ENCODE measurements around the gene CLN5.
"Not testable (repeated sequence)": the region's sequence is repeated elsewhere in the genome, so short reads cannot be mapped to it uniquely, and the experiment has no call there.

The CLN5 gene

DNA sequence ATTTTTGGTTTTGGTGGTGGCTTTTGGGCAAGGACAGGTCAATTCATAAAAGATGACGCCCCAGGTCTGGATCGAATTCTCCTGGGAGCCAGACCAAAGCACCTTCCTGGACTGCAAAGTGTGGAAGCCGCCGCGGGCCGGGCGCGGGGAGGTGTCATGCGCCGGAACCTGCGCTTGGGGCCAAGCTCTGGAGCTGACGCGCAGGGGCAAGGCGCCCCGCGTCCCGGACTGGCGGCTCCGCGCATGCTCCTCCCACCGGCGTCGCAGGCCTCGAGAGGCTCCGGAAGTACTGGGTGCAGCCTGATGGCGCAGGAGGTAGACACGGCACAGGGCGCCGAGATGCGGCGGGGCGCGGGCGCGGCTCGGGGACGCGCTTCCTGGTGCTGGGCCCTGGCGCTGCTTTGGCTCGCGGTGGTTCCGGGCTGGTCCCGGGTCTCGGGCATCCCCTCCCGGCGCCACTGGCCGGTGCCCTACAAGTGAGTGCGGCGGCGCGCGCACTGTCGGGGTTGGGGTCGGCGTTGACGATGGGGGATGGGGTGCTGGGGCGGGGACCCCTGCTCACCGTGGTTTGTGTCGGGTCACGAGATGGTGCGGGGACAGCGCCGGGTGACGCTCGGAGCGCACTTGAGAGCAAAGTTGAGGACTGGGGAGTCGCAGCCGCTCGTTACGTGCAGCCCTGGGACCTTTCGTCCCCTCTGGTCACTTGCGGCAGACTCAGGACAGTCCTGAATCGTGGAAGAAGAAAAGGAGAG, at the start of gene CLN5:
TSS of gene CLN5 (plus strand) at position 286 of the 752 bp plus-strand sequence. CDS start at position 304, 18 bp downstream.
- peak; percentile 94 for DNase-seq (ENCODE audit: low read depth)

DNA sequence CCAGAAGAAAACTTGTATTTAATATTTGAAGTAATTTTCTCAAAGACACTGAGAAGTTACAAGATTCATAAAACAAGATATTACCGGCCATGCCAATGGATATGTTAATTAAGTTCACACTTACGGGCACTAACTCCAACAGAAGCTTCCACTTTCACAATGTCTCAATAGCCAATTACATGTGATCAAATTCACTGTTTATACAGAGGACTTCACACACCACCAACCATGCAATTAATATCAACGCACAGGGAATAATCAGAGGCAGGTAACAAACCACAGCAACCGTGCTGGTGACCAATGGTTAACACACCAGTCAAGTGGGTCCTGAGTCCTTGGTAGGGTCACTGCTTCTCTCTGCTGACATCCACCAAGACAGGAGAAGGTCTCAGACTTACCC, 49.5 kb upstream of the CLN5 start:
- DNase-seq (ENCODE audit: low read depth) = no peak

DNA sequence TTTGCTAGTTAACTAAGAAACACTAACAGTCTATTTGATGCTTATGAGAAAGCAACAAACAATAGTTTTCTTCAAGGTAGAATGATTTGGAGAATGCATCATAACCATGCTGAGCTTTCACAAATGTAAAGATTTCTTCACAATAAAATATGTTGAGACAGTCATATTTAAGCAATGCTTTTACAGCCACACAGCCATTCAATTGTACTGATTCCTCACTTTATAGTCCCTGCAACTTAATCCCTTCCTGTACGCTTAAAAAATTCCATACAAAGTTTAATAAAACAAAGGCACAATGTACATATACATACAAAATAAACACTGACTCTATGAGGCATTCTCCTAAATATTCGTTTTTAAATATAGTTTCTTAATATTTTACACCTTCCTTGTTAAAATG, 48.2 kb upstream of the CLN5 start:
- no peak for DNase-seq (ENCODE audit: low read depth)

DNA sequence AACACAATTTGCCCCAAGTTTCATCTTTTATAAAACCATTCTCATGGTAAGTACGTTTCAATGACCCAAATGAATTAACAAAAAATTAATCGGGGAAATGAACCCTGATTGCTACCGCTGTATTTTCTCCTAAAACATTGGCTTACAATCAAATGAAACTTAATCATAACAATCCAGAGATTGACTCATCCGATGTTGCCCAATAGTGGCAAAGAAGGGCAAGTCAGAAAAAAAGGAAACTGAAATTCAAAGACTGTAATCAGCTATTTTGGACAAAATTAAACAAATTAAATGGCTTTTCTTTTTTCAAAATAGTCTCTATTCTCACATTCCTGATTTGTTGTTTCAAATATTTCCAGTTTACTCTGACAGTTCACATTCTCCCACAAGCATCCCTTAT, 47.4 kb upstream of the CLN5 start:
- peak; percentile 80 for DNase-seq (ENCODE audit: low read depth)

DNA sequence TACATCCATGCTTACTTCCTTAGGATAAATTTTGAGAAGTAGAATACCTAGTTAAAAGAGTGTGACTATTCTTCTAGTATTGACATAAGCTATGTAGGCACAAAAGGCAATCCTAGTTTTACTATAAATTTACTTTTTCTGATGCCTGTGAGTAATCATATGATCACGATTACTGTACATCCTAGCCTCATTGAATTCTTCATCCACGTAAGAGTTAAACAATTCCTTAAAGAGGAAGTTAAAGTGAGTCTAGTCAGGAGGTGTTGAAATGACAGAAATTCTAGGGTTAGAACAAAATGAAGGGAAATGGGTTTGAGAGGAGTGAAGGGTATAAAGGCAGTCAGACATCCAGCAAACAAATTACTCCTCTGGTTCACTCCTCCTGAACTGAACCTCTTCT, 43.7 kb upstream of the CLN5 start, which contains the start of gene ACOD1:
TSS of gene ACOD1 (plus strand) at position 363 of the 400 bp plus-strand sequence. CDS start 48 bp downstream, outside the sequence.
- no peak for DNase-seq (ENCODE audit: low read depth)

DNA sequence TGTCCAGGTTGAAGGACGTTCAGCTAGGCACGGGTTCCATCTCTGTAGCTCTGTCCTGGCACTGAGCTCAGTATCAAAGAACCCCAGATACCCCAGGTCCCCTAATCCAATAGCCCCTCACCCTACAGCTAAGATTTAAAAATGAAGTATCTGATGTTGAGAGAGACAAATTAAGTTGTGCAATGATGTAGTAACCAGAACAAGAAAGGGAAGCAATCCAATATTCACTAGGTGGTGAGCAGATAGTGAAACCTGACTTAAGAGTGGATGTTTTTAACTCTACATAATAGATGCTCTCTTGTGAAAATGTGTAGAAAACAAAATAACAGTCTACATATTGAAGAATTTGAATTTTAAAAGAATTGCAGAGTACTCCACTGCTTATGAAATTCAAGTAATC, 41.8 kb upstream of the CLN5 start:
- no peak for DNase-seq (ENCODE audit: low read depth)

DNA sequence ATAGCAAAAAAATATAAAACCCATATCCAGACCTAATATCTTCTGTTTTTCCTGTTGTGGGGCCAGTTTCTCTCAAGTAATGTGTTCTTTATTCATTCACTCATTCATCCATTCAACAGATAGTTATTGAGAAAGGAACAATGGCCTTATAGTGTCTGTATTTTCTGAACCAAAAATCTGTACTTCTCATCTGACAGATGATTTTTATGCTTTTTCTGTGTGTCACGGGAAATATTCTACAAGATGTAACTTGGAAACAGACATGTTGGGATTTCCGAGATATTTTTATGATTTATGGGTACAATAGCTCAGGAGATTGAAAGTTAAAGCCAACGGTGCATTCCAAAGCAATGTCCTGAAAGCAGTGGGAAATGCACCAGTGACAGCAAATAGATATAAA, 37.9 kb upstream of the CLN5 start:
- no peak for DNase-seq (ENCODE audit: low read depth)

DNA sequence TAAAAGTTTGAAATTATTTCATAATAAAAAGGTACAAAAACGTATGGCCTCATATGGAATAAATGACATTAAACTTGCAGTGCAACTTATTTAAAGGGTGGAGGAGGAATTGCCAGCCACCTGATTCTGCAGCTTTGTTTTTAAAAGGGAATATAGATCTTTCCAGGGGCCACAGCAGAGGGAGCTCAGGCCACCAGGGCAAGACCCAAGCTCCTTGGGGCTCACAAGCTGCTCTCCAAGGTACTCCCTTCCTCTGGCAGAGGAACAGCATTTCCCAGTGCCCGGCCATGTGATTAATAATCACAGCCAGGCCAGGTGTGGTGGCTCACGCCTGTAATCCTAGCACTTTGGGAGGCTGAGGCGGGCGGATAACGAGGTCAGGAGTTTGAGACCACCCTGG, 37.3 kb upstream of the CLN5 start:
- no peak for DNase-seq (ENCODE audit: low read depth)

DNA sequence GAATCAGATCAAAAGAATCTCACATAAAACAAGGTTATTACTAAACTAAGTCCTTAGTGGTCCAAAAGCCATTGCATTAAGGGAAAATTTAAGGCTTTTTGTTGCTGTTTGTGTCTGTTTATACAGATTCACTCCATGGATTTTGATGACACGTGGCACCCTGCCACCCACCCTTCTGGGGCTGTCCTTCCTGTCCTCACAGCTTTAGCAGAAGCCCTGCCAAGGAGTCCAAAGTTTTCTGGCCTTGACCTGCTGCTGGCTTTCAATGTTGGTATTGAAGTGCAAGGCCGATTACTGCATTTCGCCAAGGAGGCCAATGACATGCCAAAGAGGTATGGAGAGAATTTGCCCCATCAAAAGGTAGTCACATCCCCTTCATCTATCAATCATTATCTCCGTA, 36.7 kb upstream of the CLN5 start:
- DNase-seq (ENCODE audit: low read depth) = no peak

DNA sequence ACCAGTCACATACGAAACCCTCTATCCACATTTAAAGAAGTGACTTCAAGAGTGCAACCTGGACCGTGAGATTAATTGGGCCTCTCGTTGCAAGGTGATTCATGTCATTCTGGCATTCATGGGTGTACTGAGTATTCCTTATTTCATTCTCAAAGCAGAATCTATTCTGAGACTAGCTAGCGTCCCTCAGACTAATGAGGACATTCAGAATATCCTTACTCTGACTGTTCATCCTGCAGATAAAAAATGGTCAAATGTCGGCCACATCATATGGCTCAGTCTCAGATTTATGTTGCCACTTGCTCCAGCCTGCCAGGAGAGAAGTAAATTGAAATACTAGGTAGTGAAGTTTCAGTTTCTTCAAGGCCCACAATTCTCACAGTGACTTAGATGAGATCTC, 36.2 kb upstream of the CLN5 start:
- no peak for DNase-seq (ENCODE audit: low read depth)

DNA sequence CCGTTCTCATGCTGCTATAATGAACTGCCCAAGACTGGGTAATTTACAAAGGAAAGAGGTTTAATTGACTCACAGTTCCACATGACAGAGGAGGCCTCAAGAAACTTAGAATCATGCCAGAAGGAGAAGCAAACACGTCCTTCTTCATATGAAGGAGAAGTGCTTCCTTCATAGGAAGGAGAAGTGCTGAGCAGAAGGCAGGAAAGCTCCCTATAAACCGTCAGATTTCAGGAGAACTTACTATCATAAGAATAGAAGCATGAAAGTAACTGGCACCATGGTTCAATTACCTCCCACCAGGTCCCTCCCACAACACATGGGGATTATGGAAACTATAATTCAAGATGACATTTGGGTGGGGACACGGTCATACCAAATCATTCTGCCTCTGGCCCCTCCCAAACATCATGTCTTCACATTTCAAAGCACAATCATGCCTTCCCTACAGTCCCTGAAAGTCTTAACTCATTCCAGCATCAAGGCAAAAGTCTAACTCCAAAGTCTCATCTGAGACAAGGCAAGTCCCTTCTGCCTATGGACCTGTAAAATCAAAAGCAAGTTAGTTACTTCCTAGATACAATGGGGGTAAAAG, 32.9 kb upstream of the CLN5 start:
- DNase-seq (ENCODE audit: low read depth) = no peak

DNA sequence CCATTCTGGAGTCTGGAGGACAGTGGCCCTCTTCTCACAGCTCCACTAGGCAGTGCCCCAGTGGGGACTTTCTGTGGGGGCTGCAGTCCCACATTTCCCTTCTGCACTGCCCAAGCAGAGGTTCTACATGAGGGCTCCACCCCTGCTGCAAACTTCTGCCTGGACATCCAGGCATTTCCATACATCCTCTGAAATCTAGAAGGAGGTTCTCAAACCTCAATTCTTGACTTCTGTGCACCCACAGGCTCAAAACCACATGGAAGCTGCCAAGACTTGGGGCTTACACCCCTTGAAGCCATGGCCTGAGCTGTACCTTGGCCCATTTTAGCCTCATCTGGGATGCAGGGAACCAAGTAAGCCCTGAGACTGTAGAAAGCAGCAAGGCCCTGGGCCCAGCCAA, 32.1 kb upstream of the CLN5 start:
- not testable (repeated sequence) for DNase-seq (ENCODE audit: low read depth)

DNA sequence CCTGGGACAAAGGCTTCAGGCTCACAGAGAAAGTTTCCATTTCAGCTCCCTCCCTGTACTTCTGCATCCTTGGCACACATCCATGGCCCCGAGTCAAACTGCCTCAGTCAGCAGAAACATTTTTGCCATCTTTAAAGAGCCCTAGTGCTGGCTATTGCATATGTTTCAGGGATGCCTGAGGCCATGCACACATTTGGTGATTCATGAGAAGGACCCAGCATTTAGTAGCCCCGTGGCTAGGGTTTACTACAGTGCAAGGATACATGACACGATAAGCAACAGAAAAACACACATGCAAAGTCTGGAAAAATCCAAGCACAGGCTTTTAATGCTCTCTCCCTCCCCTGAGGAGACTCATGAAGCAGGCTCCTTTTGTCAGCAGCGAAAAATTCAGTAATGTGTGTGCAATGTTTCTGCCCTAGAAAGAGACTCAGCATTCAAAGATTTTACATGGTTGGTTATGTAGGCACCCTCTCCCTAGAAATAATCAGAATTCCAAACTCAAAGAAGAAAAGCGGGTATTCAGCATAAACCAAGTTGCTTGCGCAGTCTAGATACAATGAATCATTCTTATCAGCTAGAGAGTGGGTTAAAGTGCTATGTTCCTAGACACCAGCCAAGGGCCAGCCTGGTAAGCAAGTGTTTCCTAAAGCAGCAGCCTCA, 26.0 kb upstream of the CLN5 start:
- peak; percentile 85 for DNase-seq (ENCODE audit: low read depth)

DNA sequence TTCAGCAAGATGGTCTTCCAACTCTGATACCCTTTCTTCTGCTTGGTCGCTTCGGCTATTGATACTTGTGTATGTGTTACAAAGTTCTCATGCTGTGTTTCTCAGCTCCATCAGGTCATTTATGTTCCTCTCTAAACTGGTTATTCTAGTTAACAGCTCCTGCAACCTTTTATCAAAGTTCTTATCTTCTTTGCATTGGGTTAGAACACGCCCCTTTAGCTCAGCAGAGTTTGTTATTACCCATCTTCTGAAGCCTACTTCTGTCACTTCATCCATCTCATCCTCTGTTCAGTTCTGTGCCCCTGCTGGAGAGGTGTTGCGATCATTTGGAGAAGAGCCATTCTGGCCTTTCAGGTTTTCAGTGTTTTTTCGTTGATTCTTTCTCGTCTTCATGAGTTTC, 24.9 kb upstream of the CLN5 start:
- no peak for DNase-seq (ENCODE audit: low read depth)

DNA sequence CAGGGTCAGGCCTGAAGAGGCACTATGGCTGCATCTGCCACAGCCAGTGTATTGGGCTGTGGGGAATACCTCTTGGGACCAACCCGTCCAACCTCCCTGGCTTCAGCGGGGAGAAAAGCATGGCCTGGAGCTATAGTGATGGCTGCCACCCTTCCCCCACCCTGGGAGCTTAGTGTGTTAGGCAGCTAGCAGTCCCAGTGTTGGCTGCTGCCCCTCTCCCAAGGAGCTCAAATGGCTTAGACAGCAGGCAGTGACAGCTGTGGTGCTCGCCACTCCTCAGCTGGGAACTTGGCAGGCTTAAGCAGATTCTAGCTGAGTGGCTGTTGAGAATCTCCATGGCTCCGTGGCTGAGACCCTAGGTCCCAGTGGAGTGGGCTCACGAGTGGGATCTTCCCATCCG, 23.8 kb upstream of the CLN5 start:
- DNase-seq (ENCODE audit: low read depth) = no peak

DNA sequence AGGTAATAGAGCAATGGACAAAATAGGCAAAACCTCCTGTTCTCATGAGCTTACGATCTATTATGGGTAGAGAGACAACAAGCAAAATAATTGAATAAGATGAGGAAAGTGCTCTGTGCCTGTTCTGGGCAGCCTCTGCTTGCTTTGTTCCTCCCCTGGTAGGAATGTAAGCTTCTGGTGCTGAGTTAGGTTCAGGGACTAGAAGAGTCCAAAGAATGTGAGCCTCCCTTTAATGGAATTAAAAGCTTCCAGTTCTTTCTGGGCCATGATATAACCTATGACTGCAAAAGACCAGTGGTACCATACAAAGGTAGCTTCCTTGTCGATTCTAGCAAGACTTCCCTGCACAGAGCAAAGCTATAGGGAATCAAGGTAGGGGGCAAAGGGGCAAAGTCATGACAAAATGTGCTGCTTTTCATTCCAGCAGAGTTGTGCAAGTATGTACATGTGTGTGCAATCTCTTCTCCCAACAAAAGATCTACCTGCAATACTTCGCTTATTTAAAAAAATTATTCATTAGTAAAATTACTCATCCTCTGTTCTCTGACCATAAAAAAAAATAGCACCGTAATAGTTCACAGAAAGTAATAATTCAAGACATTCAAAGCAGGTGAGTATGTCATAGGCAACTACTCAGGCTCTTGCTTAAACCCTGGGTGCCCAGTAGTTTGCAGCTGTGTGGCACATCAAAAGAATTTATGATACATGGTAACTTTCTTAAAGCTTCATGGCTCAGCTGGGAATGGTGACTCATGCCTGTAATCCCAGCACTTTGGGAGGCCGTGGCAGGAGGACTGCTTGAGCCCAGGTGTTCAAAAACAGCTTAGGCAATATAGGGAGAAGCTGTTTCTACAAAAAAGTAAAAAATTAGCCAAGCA, 22.2 kb upstream of the CLN5 start:
- DNase-seq (ENCODE audit: low read depth) = peak; percentile 19

DNA sequence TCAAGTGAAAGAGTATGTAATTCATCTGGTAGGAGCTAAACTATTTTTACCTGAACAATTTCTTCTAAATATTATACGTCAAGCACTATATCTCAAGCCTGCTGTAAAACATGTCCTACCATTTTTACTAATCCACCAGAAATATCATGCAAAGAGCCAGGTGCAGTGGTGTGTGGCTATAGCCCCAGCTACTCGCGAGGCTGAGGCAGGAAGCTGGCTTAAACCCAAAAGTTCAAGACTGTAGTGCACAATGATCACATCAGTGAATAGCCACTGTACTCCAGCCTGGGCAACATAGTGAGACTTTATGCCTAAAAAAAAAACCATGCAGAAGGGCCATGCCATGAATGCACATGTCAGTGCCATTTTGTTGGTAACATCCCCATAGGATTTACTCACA, 20.7 kb upstream of the CLN5 start:
- no peak for DNase-seq (ENCODE audit: low read depth)

DNA sequence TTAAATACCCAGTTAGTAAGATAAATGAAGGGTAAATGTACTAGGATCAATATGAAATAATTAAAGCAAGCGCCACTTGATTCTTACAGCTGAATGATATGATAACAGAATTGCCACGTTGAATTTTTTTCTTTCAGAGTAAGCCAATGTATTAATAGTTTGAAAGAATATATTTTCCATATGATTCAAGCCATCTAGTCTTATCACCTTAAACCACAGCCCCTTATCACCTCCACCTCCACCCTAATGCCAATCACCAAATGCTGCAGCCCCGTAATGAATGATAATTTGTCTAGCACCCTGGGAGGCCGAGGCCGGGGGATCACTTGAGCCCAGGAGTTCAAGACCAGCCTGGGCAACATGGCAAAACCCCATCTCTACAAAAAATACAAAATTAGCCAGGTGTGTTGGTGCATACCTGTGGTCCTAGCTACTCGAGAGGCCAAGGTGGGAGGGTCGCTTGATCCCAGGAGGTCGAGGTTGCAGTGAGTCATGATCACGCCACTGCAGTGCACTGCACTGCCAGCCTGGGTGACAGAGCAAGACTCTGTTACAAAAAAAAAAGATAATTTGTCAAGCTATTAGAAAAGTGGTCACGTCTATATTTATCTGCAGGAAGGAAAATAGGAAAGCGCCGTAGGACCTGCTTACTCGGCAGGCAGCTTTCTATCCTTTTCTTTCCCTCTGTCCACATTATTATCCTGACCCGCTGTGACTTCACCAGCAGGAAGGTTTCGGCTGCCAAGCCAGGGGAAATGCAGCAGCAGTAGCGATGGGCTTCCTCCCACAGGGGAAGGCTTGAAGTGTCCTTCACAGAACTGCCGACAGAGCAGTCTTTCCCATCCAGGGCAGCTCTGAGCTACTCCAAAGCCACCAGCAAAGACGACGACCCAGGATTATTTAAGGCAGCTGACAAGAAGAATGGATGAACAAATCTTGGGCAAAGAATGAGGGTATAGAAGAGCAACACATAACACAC, 19.7 kb upstream of the CLN5 start:
- no peak for DNase-seq (ENCODE audit: low read depth)

DNA sequence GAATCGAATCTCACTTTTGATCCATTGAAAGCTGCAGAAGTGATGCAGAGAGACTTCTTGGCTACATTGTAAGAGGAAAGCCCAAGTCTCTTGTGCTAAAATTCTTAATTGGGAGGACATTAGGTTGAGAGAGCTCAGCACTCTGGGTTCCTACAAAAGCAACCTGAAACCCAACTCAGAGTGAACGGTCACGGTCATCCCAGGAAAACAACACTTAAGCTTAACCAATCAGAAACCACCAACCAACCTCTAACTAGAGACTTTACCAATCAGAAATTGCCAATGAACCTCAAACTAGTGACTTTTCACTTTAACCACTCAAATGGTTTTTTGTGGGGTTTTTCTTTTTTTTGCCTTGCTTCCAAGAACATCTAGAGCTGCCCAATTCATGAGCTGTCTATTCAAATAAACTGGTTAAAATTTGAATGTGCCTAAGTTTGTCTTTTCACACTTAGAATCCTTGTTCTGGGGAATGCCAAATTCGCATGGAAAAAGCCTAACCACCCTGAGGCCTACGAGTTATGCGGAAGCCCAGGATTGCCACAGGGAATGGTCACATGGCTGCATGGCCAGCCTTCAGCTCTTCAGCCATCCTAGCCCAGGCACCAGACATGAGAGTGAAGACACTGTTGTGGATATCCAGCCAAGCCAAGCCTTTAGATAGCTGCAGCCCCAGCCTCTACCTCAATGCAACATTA, 17.8 kb upstream of the CLN5 start:
- DNase-seq (ENCODE audit: low read depth) = no peak

DNA sequence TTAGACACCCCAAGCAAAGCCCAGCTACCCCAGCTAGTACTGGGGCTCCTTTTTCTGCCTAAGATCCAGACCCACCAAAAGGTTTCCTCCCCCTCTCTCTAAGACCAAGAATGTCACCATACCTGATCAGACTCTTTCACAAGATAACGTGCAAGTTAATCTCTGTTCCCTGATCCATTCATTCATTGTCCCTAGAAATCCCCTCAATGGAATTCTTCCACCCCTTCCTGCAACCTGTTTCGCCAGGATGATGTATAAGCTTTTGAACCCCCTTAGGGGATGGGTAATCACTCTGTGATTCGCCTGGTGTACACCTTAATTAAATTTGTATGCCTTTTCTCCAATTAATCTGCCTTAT, 17.3 kb upstream of the CLN5 start:
- no peak for DNase-seq (ENCODE audit: low read depth)

DNA sequence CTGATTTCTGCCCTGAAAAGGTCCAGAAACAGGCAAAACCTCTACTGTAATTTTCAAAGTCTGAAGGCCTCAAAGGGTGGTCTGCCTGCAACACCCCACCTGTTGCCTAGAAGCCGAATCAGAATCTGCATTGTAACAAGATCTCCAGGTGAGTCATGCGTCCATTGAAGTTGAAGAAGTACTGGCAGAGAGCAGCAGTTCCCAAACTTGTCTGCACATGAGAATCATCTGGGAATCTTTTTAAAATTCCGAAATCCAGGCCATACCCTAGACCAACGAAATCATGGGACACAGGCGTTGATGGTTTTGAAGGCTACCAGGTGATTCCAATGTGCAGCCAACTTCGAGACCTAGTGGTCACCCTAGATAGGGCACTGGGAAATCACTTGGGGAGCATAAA, 16.0 kb upstream of the CLN5 start:
- no peak for DNase-seq (ENCODE audit: low read depth)
